Dedifferentiated amniotic fluid mesenchymal stem cell (primary cell): Measurements from ENCODE around the gene BGLAP.
"Not testable (repeated sequence)": the region's sequence is repeated elsewhere in the genome, so short reads cannot be mapped to it uniquely, and the experiment has no call there.

Source experiments
- DNase-seq: peaks from one replicate; pipeline ENCODE4 v3.0.0-alpha.2; 2016; ENCODE audit errors: extremely low spot score

The BGLAP gene

DNA sequence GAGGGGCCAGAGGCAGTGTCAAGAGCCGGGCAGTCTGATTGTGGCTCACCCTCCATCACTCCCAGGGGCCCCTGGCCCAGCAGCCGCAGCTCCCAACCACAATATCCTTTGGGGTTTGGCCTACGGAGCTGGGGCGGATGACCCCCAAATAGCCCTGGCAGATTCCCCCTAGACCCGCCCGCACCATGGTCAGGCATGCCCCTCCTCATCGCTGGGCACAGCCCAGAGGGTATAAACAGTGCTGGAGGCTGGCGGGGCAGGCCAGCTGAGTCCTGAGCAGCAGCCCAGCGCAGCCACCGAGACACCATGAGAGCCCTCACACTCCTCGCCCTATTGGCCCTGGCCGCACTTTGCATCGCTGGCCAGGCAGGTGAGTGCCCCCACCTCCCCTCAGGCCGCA lies at the start of gene BGLAP:
Gene BGLAP, plus strand, starts transcription at position 259 of the 400 bp plus-strand sequence. Its CDS starts 48 bp downstream, at position 307.
- DNase-seq = no peak

DNA sequence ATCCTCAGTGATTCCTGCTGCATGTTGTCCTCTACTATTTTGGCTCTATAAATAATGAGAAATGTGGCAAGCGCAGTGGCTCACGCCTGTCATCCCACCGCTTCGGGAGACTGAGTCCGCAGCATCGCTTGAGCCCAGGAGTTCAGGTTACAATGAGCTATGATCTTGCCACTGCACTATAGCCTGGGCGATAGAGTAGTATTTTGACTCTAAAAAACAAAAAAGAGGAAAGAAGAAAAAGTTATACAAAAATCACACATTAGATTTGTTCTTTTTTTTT lies 48.8 kb upstream of the BGLAP start:
- DNase-seq = no peak

DNA sequence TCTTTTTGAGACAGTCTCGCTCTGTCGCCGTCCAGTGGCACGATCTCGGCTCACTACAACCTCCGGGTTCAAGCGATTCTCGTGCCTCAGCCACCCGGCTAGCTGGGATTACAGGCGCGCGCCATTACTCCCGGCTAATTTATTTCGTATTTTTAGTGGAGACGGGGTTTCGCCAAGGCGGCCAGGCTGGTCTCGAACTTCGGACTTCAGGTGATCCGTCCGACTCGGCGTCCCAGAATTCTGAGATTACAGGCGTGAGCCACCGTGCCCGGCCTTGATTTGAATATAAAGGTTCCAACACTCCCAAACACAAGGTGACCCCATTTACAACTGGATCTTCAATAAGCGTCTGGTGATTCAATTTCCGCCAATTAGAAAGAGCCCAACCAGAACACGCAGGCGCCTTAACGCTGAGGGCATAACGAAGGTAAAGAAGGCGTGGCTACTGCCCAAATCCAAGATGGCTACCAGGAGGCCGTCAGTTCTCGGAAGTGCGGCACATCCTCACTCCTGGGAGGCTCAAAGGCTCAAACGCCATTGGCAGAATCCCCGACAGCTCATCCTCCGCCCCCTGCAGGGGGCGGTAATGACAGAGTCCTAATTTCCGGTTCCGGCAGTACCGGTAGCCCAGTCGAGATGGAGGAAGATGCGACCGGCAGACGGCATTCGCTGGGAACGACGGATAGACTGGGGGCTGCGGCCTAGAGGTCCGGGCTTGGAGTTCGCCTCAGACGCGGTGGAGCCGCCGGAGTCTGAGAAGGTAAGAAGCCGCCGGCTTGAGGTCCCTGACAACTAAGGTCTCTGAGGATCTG lies 48.3 kb upstream of the BGLAP start, which contains the start of gene SLC25A44:
Gene SLC25A44, plus strand, starts transcription at position 617 of the 812 bp plus-strand sequence. CDS start 5,744 bp downstream, outside the sequence.
- peak; percentile 99 for DNase-seq

DNA sequence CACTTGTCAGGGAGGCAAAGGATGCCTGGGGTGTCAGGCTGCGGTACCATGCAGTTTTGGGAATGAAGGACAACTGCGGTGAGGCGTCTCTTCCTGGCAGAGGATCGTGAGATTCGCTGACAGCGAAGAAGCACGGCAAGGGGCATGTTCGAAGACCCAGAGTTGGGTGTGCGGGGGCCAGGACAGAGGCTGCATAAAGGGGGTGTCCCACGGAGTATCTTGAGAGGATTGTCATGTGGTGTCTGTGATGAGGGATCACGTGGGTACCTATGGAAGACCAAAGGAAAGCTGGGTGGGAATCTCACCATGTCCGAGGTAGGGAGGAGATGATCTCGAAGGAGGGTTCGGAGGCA lies 47.7 kb upstream of the BGLAP start:
- no peak for DNase-seq

DNA sequence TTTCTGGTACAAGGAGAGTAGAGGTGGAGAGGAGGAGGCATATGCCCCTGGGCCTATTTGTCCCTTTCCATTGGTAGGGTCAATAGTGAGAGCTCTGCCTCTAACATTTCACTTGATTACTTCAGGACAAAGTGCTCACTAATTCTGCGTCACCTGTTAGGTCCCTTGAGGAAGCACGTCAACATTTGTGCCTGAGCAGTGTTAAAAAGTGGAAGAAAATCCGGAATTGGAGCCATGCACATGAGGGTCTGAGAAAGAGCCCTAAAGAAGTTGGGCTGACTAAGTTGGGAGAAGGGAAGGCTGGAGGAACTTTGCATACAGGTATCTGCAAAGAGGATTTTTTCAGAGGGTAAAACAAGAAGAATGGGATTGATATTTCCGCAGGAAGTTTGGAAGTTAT lies 46.1 kb upstream of the BGLAP start:
- DNase-seq = no peak

DNA sequence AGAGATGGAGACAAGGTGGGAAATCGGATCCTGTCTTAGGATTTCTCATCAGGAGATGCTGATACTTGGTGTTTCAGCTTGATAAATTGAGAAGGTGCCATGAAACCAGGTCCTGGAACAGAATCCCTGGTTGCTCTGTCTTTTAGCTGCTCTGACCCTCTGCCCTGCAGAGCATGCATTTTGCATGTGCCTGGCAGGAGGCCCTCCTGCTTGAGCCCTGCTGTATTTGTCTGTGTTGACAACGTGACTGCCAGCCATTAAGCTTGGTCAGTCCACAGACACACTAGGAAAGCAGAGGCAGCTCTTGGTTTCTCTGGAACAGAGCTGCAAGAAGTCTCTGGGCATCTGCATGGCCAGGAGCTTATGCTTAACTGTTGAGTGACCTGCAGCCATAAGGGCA lies 45.5 kb upstream of the BGLAP start:
- no peak for DNase-seq

DNA sequence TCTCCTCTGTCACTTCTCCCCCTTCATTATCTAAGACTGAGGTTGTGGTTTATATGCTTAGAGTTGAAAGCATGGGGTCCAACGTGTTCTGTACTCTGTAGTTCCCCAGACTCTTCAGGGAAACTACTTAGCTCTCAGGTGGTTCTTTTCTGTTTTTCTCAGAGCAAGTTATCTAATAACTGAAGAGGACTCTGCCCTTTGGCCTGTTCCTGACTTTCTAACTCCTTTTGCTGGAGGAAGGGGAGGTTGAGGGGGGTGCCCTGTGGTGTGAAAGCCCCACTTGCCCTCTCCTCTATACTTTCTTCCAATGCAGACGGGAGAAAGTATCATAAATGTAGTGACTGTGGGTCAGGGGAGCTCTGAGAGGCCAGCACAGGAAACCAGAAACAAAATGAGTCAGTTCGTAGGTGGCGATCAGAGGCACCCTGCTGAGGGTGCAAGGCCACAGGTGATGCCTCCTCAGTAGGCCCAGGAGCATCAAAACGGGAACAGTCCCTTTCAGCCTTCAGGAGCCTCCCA lies 43.1 kb upstream of the BGLAP start:
- no peak for DNase-seq

DNA sequence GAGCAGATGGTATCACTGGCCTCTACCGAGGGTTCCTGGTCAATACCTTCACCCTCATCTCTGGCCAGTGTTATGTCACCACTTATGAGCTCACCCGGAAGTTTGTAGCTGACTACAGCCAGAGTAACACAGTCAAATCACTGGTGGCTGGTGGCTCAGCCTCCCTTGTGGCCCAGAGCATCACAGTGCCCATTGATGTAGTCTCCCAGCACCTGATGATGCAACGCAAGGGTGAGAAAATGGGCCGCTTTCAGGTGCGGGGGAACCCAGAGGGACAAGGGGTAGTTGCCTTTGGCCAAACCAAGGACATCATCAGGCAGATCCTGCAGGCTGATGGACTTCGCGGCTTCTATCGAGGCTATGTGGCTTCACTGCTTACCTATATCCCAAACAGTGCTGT lies 41.9 kb upstream of the BGLAP start:
- no peak for DNase-seq

DNA sequence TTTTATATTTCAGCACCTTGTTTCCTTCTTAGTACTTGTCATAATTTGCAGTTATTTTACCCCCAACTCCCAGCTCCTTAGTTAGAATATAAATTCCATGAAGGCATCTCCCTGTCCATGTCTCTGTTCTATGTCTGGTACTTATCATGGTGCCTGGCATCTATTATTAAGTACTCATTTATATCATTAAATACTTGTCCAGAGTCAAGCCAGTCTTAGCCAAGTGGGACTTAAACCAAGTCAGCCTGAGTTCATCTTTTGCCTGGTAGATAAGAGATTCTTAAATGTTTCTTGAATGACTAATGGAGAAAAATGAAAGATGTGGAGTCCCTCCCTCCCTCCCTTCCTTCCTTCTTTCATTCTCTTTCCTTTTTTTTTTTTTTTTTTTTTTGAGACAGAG lies 38.7 kb upstream of the BGLAP start:
- no peak for DNase-seq

DNA sequence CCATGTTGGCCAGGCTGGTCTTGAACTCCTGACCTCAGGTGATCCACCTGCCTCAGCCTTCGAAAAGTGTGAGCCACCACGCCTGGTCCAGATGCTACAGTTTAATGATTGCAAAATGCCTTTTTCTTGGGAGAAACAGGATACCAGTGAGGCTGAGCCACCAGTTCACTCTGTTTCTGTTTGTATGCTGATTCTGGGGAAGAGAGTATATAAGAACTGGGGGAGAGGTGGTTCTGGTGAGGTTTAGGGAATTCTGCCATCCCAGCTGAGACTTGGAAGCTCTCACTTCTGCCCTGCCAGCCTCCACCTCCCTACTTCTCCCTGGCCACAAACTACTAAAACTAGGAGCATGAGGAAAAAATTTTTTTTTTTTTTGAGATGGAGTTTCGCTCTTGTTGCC lies 37.3 kb upstream of the BGLAP start:
- no peak for DNase-seq

DNA sequence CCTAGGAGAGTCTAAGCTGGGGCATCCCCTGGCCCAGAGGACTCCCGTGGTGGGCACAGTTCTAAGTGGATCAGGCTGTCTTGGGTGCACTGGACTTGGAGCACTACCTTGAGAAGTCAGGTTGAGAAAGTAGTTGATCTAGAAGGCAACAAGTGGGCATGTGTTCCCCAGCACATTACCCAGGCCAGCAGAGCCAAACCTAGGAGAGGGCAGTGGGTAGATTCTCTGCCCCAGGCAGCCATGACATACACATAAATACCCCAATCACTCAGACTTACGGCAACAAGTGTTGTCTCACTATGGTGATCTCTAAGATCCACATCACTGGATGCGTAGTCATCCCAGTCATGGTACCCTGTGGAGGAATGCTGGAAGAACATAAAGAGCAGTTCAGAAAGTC lies 30.7 kb upstream of the BGLAP start:
- DNase-seq = no peak

DNA sequence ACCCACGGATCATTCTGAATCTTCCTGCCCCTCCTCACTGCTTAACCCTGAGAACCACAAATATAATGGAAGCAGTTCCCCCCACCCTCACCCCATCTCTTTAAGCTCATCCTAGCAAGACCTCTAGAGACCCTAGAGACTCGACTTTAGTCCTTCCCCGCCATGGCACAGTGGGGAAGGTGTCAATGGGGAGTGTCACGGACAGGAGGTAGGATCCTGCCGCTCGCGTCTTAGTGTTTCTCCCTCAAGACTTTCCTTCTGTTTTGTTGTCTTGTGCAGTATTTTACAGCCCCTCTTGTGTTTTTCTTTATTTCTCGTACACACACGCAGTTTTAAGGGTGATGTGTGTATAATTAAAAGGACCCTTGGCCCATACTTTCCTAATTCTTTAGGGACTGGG lies 29.9 kb upstream of the BGLAP start:
- no peak for DNase-seq

DNA sequence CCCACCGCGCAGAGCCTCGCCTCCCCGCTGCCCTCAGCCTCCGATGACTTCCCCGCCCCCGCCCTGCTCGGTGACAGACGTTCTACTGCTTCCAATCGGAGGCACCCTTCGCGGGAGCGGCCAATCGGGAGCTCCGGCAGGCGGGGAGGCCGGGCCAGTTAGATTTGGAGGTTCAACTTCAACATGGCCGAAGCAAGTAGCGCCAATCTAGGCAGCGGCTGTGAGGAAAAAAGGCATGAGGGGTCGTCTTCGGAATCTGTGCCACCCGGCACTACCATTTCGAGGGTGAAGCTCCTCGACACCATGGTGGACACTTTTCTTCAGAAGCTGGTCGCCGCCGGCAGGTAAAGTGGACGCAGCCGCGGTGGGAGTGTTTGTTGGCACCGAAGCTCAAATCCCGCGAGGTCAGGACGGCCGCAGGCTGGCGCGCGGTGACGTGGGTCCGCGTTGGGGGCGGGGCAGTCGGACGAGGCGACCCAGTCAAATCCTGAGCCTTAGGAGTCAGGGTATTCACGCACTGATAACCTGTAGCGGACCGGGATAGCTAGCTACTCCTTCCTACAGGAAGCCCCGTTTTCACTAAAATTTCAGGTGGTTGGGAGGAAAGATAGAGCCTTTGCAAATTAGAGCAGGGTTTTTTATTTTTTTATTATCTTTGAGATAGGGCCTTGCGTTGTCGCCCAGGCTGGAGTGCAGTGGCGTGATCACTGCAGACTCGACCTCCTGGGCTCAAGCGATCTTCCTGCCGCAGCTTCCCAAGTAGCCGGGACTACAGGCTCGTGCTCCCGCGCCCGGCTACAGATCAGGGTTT lies 28.9 kb upstream of the BGLAP start, which contains the start of gene PMF1:
Gene PMF1, plus strand, starts transcription at position 175 of the 811 bp plus-strand sequence. Its CDS starts 9 bp downstream, at position 184.
- peak; percentile 97 for DNase-seq

DNA sequence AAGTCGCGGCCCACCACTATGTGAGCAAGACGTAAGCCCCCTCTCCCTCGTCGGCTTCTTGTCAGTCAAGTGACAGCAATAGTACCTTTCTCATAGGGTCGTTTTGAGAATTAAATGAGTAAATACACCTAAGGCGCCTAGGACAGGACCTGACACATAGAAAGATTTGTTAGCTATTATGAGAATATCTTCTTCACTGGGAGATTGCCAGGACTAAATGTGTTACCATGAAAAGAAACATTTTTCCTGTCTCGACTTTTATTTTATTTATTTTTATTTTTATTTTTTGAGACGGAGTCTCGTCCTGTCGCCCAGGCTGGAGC lies 28.4 kb upstream of the BGLAP start:
- no peak for DNase-seq

DNA sequence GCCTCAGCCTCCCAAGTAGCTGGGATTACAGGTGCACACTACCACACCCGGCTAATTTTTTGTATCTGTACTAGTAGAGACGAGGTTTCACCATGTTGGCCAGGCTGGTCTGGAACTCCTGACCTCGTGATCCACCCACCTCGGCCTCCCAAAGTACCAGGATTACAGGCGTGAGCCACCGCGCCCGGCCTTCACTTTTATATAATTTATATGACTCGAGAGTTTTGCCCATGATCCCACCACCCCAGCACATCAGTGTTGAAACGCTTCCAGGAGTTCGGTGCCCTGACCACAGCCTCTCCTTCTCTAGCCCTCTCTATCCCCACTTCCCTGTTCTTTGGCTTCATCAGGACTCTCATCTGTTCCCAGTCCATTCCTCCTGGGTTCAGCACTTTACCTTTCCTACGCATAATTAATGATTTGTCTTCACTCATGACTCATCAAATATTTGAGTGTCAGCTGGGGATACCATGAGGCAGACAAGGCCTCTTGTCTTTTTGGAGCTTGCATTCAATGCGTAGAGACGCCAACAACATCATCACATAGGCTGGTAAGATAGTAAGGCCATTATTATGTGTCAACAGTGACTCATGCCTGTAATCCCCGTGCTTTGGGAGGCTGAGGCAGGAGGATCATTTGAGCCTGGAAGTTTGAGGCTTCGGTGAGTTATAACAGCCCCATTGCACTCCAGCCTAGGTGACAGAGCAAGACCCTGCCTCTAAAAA lies 27.8 kb upstream of the BGLAP start:
- no peak for DNase-seq

DNA sequence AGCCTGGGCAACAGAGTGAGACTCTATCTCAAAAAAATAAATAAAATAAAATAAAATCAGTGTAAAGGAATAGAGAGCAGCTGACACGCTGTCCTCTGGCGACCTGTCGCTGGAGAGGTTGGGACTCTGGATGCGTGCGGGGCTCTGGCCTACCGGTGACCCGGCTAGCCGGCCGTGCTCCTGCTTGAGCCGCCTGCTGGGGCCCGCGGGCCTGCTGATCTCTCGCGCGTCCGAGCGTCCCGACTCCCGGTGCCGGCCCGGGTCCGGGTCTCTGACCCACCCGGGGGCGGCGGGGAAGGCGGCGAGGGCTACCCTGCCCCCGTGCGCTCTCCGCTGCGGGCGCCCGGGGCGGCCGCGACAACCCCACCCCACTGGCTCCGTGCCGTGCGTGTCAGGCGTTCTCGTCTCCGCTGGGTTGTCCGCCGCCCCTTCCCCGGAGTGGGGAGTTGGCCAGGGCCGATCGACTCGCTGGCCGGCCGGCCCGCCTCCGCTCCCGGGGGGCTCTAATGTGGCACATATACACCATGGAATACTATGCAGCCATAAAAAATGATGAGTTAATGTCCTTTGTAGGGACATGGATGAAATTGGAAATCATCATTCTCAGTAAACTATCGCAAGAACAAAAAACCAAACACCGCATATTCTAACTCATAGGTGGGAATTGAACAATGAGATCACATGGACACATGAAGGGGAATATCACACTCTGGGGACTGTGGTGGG lies 25.5 kb upstream of the BGLAP start:
- not testable (repeated sequence) for DNase-seq

DNA sequence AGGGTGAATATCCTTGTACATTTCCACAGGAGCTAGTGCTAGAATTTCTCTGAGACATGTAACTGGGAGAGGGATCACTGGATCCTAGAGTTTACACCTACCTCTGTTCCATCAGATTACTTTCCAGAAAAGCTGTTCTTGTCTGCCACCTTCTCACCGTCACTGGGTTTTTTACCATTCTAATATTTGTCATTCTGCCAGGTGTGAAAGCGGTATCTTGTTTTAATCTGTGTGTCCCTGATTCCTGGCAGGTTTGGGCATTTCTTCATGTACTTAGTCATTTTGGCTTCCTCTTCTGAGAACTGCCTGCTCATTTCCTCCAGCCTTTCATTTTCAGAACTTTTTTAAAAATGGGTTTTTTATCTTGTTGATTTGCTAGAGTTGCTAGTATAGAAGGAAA lies 24.1 kb upstream of the BGLAP start:
- no peak for DNase-seq

DNA sequence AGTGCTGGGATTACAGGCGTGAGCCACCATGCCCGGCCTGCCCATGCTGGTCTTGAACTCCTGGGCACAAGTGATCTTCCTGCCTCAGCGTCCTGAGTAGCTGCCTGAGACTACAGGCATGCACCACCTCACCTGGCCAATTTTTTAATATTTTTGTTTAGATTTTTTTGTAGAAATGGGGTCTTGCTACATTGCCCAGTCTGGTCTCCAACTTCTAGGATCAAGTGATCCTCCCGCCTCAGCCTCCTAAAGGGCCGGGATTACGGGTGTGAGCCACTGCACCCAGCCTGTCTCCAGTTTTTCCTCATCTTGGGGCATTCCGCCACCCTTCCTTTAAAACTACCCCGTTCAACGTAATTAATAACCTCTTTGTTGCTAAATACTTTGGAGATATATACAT lies 21.8 kb upstream of the BGLAP start:
- DNase-seq = no peak

DNA sequence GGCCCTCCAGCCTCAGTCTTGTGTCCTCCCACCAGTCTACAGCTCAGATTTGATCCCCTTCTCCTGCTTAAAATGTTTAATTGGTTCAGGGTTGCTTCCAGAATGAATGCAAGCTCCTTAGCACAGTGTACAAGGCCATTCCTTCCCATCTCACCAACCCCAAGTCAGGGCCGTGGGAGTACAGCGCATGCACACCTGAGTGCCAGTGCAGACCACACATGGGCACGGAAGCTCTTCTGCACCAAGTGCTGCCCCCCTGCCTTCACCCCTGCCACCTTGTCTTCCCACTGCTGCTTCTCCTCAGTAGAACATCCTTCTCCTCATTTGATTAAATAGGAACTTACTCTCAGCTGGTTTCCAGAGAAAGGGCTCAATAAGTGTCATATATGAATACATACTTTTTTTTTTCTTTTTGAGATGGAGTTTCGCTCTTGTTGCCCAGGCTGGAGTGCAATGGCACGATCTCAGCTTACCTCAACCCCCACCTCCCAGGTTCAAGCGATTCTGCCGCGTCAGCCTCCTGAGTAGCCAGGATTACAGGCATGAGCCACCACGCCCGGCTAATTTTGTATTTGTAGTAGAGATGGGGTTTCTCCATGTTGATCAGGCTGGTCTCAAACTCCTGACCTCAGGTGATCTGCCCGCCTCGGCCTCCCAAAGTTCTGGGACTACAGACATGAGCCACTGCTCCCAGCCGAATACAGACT lies 19.8 kb upstream of the BGLAP start:
- no peak for DNase-seq

DNA sequence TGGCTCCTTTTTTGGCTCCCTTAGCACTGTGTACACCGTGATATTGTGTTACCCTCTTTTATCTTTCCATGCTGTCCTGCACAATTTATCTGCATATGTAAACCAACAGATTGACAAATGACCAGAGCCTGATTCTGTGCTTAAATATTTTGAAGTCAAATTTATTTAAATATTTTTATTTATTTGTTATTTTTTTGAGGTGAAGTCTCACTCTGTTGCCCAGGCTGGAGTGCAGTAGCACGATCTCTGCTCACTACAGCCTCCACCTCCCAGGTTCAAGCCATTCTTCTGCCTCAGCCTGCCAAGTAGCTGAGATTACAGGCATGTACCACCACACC lies 16.3 kb upstream of the BGLAP start:
- no peak for DNase-seq

DNA sequence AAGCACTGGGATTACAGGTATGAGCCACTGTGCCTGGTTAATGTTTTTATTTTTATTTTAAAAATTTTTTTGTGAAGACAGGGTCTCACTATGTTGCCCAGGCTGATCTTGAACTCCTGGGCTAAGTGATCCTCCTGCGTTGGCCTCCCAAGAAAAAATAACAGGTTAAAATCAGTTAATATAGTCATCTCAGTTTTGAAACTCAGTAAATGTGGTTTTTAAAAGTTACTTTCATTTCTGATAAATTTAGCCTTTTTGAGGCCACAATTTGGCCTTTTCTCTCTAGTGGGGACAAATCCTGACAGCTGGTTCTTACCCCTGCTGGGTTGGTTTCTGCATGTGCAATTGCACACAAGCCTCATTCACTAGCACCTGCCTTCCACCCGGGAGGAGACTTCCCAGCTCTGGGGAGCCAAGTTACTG lies 15.9 kb upstream of the BGLAP start:
- no peak for DNase-seq
